ENCODE data around the gene TMEM229B. TPM values are rescaled to one million over a fixed set of nuclear protein-coding genes. Genes with fewer than 3 reads are reported as not detected.

Gene TMEM229B
- polyA plus RNA-seq, 4 donors = 1.8 to 3.8 (median 3.3) TPM

- no peak for DNase-seq (ENCODE audit: low read depth in 4 of 4, low spot score in 2 of 4)
These were observed 1.7 kb upstream of the TMEM229B start for GRCh38 chr14:67490196-67490595.

GRCh38 chr14:67487332-67487731 lies 1.2 kb downstream of the TMEM229B start:
- DNase-seq (ENCODE audit: low read depth in 4 of 4, low spot score in 2 of 4) = no peak

- DNase-seq (ENCODE audit: low read depth in 4 of 4, low spot score in 2 of 4) = no peak
These were observed 1.6 kb downstream of the TMEM229B start for GRCh38 chr14:67486890-67487289.

GRCh38 chr14:67485501-67486095 lies 2.9 kb downstream of the TMEM229B start:
- DNase-seq (ENCODE audit: low read depth in 4 of 4, low spot score in 2 of 4) = no peak

- DNase-seq (ENCODE audit: low read depth in 4 of 4, low spot score in 2 of 4) = no peak
These were observed 4.8 kb downstream of the TMEM229B start for GRCh38 chr14:67483579-67484285.

- no peak for DNase-seq (ENCODE audit: low read depth in 4 of 4, low spot score in 2 of 4)
These were observed 6.0 kb downstream of the TMEM229B start for GRCh38 chr14:67482231-67483164.

GRCh38 chr14:67480011-67480410 lies 8.5 kb downstream of the TMEM229B start:
- DNase-seq (ENCODE audit: low read depth in 4 of 4, low spot score in 2 of 4) = peak in 1 of 4 donors; percentile 16

- DNase-seq (ENCODE audit: low read depth in 4 of 4, low spot score in 2 of 4) = no peak
These were observed 9.8 kb downstream of the TMEM229B start for GRCh38 chr14:67478800-67479084.

- no peak for DNase-seq (ENCODE audit: low read depth in 4 of 4, low spot score in 2 of 4)
These were observed 10.4 kb downstream of the TMEM229B start for GRCh38 chr14:67477926-67478799.

- no peak for DNase-seq (ENCODE audit: low read depth in 4 of 4, low spot score in 2 of 4)
These were observed 14.2 kb downstream of the TMEM229B start for GRCh38 chr14:67474366-67474765.

GRCh38 chr14:67473290-67474082 lies 15.0 kb downstream of the TMEM229B start:
- no peak for DNase-seq (ENCODE audit: low read depth in 4 of 4, low spot score in 2 of 4)

GRCh38 chr14:67472726-67473125 lies 15.8 kb downstream of the TMEM229B start:
- DNase-seq (ENCODE audit: low read depth in 4 of 4, low spot score in 2 of 4) = no peak

- DNase-seq (ENCODE audit: low read depth in 4 of 4, low spot score in 2 of 4) = no peak
These were observed 18.6 kb downstream of the TMEM229B start for GRCh38 chr14:67469954-67470353.

GRCh38 chr14:67468378-67468730 lies 20.2 kb downstream of the TMEM229B start:
- DNase-seq (ENCODE audit: low read depth in 4 of 4, low spot score in 2 of 4) = no peak

- DNase-seq (ENCODE audit: low read depth in 4 of 4, low spot score in 2 of 4) = no peak
These were observed 21.4 kb downstream of the TMEM229B start for GRCh38 chr14:67467134-67467533.

- DNase-seq (ENCODE audit: low read depth in 4 of 4, low spot score in 2 of 4) = no peak
These were observed 23.6 kb downstream of the TMEM229B start for GRCh38 chr14:67464879-67465278.

- no peak for DNase-seq (ENCODE audit: low read depth in 4 of 4, low spot score in 2 of 4)
These were observed 24.1 kb downstream of the TMEM229B start for GRCh38 chr14:67464377-67464776.

GRCh38 chr14:67463900-67464299 lies 24.6 kb downstream of the TMEM229B start:
- DNase-seq (ENCODE audit: low read depth in 4 of 4, low spot score in 2 of 4) = no peak

- DNase-seq (ENCODE audit: low read depth in 4 of 4, low spot score in 2 of 4) = no peak
These were observed 26.5 kb downstream of the TMEM229B start for GRCh38 chr14:67461996-67462395.

Data from left renal cortex interstitium (tissue), 4 donors.